HG02885 (cell line): Measurements from ENCODE around the gene SIGLEC12.

ENCODE experiments used
- ATAC-seq: cut with Tn5 transposase; IDR thresholded peaks from one replicate; pipeline ENCODE4 v1.9.1; 2021; ENCODE audit warnings: mild to moderate bottlenecking; ENCODE audit not compliant: unreplicated experiment, poor library complexity

The SIGLEC12 gene

GRCh38 chr19:51501594-51502263 is at the start of gene SIGLEC12:
Gene SIGLEC12 (minus strand): TSS chr19:51501800. CDS start chr19:51501733, 67 bp downstream.
- no peak for ATAC-seq

- ATAC-seq = no peak
Observed at GRCh38 chr19:51550848-51551672, 49.5 kb upstream of the SIGLEC12 start.

GRCh38 chr19:51549533-51550324 is 48.1 kb upstream of the SIGLEC12 start:
- no peak for ATAC-seq

- no peak for ATAC-seq
Observed at GRCh38 chr19:51548891-51549305, 47.3 kb upstream of the SIGLEC12 start.

GRCh38 chr19:51548213-51548651 is 46.6 kb upstream of the SIGLEC12 start:
- no peak for ATAC-seq

- no peak for ATAC-seq
Observed at GRCh38 chr19:51547397-51548212, 46.0 kb upstream of the SIGLEC12 start.

- ATAC-seq = no peak
Observed at GRCh38 chr19:51546650-51547396, 45.2 kb upstream of the SIGLEC12 start.

- no peak for ATAC-seq
Observed at GRCh38 chr19:51546107-51546649, 44.6 kb upstream of the SIGLEC12 start.

- no peak for ATAC-seq
Observed at GRCh38 chr19:51544038-51544437, 42.4 kb upstream of the SIGLEC12 start.

GRCh38 chr19:51542699-51543098 is 41.1 kb upstream of the SIGLEC12 start:
- ATAC-seq = no peak

- no peak for ATAC-seq
Observed at GRCh38 chr19:51541458-51542357, 40.1 kb upstream of the SIGLEC12 start.

- no peak for ATAC-seq
Observed at GRCh38 chr19:51539821-51540366, 38.3 kb upstream of the SIGLEC12 start.

GRCh38 chr19:51535535-51535934 is 33.9 kb upstream of the SIGLEC12 start:
- no peak for ATAC-seq

GRCh38 chr19:51531349-51532315 is 30.0 kb upstream of the SIGLEC12 start, which contains the start of gene SIGLEC6:
Gene SIGLEC6 (minus strand): TSS chr19:51531670. CDS start chr19:51531648, 22 bp downstream.
- ATAC-seq = peak; percentile 89

GRCh38 chr19:51530616-51531015 is 29.0 kb upstream of the SIGLEC12 start:
- no peak for ATAC-seq

- no peak for ATAC-seq
Observed at GRCh38 chr19:51529301-51529700, 27.7 kb upstream of the SIGLEC12 start.
